GM21528 (cell line): ENCODE data around the gene STXBP2.
A peak's percentile ranks its signal among the peaks of the same experiment; 100 is the strongest.
"Not testable (repeated sequence)": the region's sequence is repeated elsewhere in the genome, so short reads cannot be mapped to it uniquely, and the experiment has no call there.

Experiments used
- ATAC-seq: cut with Tn5 transposase; IDR thresholded peaks from one replicate; pipeline ENCODE4 v1.9.1; 2021; ENCODE audit warnings: mild to moderate bottlenecking, moderate library complexity; ENCODE audit not compliant: unreplicated experiment, low FRiP score

The STXBP2 gene

DNA sequence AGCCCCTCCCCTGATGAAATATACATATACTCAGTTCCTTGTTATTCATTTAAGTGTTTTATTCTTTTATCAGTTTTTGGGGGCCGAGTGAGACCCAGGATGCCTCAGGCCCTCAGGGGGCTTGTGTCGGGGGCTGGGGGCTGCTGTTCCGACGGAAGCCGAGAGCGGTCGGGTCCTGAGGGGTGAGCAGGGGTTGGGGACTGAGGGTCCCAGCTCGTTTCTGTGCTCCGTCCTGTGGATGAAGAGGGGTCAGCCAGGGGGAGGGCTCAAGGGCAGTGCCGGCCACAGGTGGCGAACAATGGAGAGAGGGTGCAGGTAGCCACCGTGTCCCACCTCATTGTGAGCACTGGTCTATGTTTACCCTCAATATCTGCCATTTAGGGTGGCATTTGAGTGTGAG lies 5.3 kb upstream of the STXBP2 start:
- no peak for ATAC-seq

- no peak for ATAC-seq
Observed at GRCh38 chr19:7632340-7633203, 4.3 kb upstream of the STXBP2 start.

GRCh38 chr19:7633698-7634097 lies 3.2 kb upstream of the STXBP2 start, which contains the start of gene PCP2:
Gene PCP2, minus strand, starts transcription at chr19:7633719. Its CDS starts 262 bp downstream, at chr19:7633457.
- ATAC-seq = no peak

DNA sequence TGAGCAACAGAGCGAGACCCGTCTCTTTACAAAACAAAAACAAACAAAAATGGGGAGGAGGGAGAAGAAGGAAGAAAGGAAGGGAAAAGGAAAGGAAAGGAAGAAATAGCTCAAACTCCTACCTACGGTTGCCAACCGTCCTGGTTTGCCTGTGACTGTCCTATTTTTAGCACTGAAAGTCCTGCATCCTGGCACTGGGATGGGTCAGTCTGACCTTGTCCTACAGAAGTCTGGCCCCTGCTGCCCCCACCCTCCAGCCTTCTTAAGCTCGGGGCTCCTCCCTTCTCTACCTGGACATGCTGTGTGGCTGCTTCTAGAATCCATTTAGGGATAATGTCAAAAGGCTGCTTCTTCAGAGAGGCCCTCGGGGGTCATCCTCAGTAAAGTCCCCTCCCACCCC lies 1.2 kb upstream of the STXBP2 start:
- ATAC-seq = no peak

- ATAC-seq = no peak
Observed at GRCh38 chr19:7636317-7636690, 606 bp upstream of the STXBP2 start.

- ATAC-seq = peak; percentile 25
Observed at GRCh38 chr19:7637374-7638256, 705 bp downstream of the STXBP2 start.

DNA sequence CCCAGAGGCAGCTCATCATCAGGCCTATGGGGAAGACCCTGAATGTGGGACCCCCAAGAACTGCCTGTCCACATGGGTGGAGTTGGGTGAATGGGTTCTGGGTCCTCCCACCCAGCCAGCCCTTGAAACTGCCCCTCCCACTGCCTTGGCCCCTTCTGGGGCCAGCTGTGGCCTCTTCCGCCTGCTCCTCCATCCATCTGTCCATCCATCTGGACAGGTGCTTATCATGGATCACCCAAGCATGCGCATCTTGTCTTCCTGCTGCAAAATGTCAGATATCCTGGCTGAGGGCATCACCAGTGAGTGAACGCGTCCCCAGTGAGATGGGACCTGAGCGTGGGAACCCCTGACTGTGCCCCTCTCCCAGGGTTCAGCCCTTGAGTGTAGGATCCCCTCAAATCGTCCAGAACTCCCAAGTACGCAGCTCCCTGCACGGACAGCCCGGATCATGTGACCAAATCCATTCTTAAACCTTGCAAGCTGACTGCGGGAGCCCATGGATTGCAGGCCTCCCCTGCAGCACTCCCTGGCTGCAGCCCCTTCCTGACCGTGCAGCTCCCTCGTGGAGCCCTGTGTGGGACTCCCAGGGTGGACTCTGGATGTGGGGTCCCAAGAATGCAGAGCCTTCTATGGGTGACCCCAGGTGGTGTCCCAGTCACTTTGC lies 2.0 kb downstream of the STXBP2 start:
- no peak for ATAC-seq

DNA sequence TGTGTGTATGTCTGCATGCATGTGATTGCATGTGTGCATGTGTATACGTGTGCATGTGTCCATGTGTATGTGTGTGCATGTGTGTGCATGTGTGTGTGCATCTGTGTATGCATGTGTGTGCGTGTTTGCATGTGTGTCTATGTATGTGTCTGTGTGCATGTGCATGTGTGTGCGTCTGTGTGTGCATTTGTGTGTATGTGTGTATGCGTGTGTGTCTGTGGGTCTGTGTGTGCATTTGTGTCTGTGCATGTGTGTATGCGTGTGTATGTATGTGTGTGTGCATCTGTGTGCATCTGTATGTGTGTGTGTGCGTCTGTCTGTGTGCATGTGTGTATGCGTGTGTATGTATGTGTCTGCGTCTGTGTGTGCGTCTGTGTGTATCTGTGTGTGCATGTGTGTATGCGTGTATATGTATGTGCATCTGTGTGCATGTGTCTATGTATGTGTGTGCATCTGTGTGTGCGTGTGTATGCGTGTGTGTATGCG lies 3.0 kb downstream of the STXBP2 start:
- ATAC-seq = no peak

GRCh38 chr19:7640803-7641202 lies 3.9 kb downstream of the STXBP2 start:
- no peak for ATAC-seq

GRCh38 chr19:7641290-7642276 lies 4.7 kb downstream of the STXBP2 start:
- ATAC-seq = no peak

DNA sequence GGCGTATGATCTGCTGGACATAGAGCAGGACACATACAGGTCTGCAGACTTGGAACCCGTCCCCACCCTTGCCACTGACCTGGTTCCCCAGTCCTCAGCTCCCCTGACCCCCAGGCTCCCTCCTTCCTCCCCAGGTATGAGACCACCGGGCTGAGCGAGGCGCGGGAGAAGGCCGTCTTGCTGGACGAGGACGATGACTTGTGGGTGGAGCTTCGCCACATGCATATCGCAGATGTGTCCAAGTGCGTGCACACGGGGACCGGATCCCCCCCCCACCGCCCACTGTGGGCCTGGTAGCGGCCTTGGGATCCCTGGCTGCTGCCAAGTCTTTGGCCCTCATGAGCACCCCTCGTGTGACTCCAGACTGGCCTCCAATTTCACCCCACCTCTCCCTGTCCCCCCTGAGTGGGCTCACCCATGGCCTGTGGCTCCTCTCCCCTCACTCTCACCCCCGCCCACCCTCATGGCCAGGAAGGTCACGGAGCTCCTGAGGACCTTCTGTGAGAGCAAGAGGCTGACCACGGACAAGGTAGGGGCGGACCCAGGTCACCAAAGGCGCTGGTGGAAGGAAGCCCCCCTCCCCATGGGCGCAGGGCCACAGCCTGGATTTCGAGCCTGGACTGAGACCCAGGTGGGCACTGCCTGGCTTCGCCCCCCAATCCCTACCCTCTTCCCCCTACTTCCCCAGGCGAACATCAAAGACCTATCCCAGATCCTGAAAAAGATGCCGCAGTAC lies 5.6 kb downstream of the STXBP2 start:
- no peak for ATAC-seq

DNA sequence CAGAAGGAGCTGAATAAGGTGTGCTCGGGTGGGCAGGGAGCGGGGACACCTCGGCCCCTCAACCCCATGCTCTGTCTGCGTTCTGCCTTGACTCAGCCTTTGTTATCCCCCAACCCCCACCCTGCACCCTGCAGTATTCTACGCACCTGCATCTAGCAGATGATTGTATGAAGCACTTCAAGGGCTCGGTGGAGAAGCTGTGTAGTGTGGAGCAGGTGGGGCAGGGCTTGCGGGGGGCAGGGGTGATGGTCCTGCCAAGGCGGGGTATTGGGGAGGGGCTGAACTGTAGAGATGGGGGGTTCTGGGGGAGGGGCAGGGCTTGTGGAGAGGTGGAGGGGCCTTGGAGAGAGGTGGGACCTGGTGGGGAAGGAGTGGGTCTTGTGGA lies 6.1 kb downstream of the STXBP2 start:
- ATAC-seq = no peak

DNA sequence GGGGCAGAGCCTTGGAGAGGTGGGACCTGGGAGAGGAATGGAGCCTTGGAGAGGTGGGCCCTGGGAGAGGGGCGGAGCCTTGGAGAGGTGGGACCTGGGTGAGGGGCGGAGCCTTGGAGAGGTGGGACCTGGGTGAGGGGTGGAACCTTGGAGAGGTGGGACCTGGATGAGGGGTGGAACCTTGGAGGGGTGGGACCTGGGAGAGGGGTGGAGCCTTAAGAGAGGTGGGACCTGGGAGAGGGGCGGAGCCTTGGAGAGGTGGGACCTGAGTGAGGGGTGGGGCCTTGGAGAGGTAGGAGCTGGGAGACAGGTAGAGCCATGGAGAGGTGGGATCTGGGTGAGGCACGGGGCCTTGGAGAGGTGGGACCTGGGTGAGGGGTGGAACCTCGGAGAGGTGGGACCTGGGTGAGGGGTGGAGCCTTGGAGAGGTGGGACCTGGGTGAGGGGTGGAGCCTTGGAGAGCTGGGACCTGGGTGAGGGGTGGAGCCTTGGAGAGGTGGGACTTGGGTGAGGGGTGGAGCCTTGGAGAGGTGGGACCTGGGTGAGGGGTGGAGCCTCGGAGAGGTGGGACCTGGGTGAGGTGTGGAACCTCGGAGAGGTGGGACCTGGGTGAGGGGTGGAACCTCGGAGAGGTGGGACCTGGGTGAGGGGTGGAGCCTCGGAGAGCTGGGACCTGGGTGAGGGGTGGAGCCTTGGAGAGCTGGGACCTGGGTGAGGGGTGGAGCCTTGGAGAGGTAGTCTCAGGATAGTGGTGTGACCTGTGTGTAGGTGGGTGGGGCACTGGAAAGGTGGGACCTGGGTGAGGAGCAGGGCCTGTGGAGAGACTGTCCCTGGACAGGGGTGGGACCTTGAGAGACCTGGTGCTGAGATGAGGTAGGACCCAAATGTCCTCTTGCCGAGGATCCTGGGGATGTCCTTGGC lies 7.0 kb downstream of the STXBP2 start:
- ATAC-seq = not testable (repeated sequence)

- ATAC-seq = no peak
Observed at GRCh38 chr19:7644550-7644877, 7.6 kb downstream of the STXBP2 start.

DNA sequence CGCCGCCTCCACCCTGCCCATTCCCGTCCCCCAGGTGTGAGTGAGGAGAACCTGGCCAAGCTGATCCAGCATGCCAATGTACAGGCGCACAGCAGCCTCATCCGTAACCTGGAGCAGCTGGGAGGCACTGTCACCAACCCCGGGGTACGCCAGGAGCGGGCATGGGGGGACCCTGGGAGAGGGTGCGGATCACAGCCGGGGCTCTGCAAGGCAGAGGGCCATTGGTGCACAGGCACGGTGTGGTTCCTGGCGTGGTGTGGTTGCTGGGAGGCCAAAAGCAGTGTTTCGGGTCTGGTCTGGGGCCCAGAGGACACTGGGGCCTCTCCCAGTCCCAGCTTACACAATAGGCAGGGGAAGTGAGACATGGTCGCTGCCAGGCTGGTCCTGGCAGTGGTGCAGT lies 8.3 kb downstream of the STXBP2 start:
- ATAC-seq = no peak

DNA sequence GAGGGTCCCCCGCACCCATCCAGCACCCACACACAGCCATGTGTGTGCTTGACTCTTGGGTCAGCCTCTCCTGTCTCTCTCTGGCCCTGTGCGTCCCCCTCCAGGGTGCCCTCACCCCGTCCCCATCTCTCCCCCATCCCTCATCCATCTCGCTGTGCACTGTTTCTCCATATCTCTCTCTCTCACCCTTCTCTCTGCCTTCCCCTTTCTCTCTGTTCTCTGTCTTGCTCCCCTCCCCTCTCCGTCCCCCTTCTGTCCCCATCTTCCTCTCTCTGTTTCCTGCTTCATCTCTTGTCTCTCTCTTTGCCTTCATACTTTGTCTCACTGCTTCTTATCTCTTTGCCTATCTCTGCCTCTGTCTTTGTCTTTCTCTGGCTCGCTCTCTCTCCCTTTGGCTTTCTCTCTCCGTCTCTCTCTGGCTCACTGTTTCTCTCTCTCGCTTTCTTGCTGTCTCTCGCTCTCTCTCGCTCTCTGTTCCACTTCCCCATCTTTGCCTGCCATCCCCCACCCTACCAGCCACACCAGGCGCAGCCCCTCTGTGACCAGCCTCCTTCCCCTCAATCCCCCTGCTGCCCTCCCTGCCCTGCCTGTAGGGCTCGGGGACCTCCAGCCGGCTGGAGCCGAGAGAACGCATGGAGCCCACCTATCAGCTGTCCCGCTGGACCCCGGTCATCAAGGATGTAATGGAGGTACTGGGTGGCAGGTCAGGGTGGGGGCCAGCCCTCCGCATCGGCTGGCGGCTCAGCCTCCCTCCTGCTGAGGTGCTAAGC lies 8.9 kb downstream of the STXBP2 start:
- ATAC-seq = no peak

- ATAC-seq = no peak
Observed at GRCh38 chr19:7646426-7646700, 9.5 kb downstream of the STXBP2 start.

GRCh38 chr19:7647156-7647555 lies 10.2 kb downstream of the STXBP2 start:
- ATAC-seq = no peak
